ENCODE results near the gene ZNF397. TPM values are rescaled to one million over a fixed set of nuclear protein-coding genes. Genes with fewer than 3 reads are reported as not detected.
A peak's percentile ranks its signal among the peaks of the same experiment; 100 is the strongest.

Gene ZNF397
- total and polyA plus RNA-seq, 2 of the 13 experiments (the other 11 are each of a cell fraction or from before 2014, with no cell fraction given): 4.7 to 9.4 TPM

DNA sequence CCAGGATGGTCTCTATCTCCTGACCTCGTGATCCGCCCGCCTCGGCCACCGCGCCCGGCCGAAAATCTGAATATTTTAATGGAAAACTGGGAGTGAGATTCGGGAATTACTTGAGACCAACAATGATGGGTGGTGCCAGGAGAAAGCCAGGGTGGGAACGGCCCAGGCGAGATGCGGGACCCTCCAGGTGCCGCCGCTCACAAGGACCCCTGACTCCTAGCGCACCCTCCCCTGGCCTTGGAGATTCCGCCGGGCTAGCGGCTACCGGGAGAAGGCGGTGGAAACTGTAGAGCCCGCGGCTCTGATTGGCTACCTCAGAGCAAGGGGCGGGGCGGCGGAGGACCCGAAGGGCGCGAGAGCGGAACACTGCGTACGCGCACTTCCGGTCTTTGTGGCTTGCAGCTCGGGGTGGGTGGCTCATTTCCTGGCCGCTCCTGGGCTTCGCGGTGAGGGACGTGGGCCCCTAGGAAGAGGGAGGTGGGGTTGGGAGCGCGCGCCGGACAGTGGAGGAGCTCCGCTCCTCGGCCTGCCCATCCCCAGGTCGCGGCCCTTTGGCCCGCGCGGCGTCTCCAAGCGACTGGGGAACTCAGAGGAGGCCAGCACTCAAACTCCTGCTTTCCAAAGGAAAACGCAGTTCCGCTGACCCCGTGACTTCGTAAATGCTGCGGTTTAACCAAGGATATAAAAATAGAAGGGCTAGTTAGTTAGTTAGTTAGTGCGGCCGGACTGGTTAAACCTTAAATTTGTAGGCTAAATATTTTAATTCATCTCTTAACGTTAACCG is at the start of gene ZNF397 (continued):
- TF ChIP-seq BRF2 (CRISPR knock-in tag; IDR thresholded peaks at IDR 0.05): peak; percentile 65; the same call in 1 of the 2 replicates
- TF ChIP-seq SUZ12 (IDR thresholded peaks at IDR 0.05; ENCODE audit: low read depth, low read length): no peak
- TF ChIP-seq ZMAT3 (CRISPR knock-in tag; conservative IDR thresholded peaks at IDR 0.05): peak; percentile 66; the same call in 1 of the 2 replicates
- peak; percentile 14 for TF ChIP-seq AGO2 (optimal IDR thresholded peaks at IDR 0.05; ENCODE audit: low read depth, low read length)
- no peak; the same call in 1 of the 2 replicates for TF ChIP-seq MTF2 (CRISPR knock-in tag; IDR thresholded peaks at IDR 0.05; ENCODE audit: borderline replicate concordance)
- TF ChIP-seq PLRG1 (conservative IDR thresholded peaks at IDR 0.05): no peak
- TF ChIP-seq YY1 (IDR thresholded peaks at IDR 0.05; ENCODE audit: insufficient read depth, insufficient replicate concordance, low read depth, low read length): no peak
- peak; percentile 64; the same call in 1 of the 2 replicates for TF ChIP-seq RXRA (CRISPR knock-in tag; IDR thresholded peaks at IDR 0.05)
- no peak; the same call in 1 of the 2 replicates for TF ChIP-seq ZNF891 (CRISPR knock-in tag; IDR thresholded peaks at IDR 0.05)
- 0 out of 2 replicates have a peak, but pooled peaks have one; percentile 9 for TF ChIP-seq HNF4G (IDR thresholded peaks at IDR 0.05; ENCODE audit: borderline replicate concordance, low read depth, low read length)
- TF ChIP-seq HNF4G (CRISPR knock-in tag; IDR thresholded peaks at IDR 0.05; ENCODE audit: borderline replicate concordance, low read depth): 0 out of 2 replicates have a peak, but pooled peaks have one; percentile 33
- TF ChIP-seq ZUFSP (CRISPR knock-in tag; IDR thresholded peaks at IDR 0.05; ENCODE audit: borderline replicate concordance): no peak
- no peak for TF ChIP-seq ZNF431 (CRISPR knock-in tag; IDR thresholded peaks at IDR 0.05; ENCODE audit: borderline replicate concordance, low read depth)
- peak; percentile 49 for TF ChIP-seq SKI (IDR thresholded peaks at IDR 0.05; ENCODE audit: partially characterized antibody)
- TF ChIP-seq ASH2L (IDR thresholded peaks at IDR 0.05; ENCODE audit: insufficient read length, low read depth, low read length): peak; percentile 77
- TF ChIP-seq RBFOX2 (IDR thresholded peaks at IDR 0.05; ENCODE audit: low read depth, low read length): peak; percentile 93
- peak; percentile 59; the same call in 1 of the 2 replicates for TF ChIP-seq HDAC2 (CRISPR knock-in tag; IDR thresholded peaks at IDR 0.05)
- peak; percentile 20; the same call in 1 of the 2 replicates for TF ChIP-seq SMYD3 (CRISPR knock-in tag; IDR thresholded peaks at IDR 0.05)
- peak; percentile 91 for TF ChIP-seq HOXA3 (CRISPR knock-in tag; IDR thresholded peaks at IDR 0.05)
- TF ChIP-seq, protein P1, sequence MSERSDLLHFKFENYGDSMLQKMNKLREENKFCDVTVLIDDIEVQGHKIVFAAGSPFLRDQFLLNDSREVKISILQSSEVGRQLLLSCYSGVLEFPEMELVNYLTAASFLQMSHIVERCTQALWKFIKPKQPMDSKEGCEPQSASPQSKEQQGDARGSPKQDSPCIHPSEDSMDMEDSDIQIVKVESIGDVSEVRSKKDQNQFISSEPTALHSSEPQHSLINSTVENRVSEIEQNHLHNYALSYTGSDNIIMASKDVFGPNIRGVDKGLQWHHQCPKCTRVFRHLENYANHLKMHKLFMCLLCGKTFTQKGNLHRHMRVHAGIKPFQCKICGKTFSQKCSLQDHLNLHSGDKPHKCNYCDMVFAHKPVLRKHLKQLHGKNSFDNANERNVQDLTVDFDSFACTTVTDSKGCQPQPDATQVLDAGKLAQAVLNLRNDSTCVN (CRISPR knock-in tag; IDR thresholded peaks at IDR 0.05; ENCODE audit: borderline replicate concordance): peak; percentile 38; the same call in 1 of the 2 replicates
- no peak for TF ChIP-seq KLF11 (CRISPR knock-in tag; IDR thresholded peaks at IDR 0.05)
- TF ChIP-seq SRSF4 (IDR thresholded peaks at IDR 0.05; ENCODE audit: low read depth, low read length, poor library complexity, severe bottlenecking): no peak
- TF ChIP-seq FUBP1 (CRISPR knock-in tag; IDR thresholded peaks at IDR 0.05; ENCODE audit: borderline replicate concordance): no peak

Measured in HepG2 (cell line).